ES-I3 (cell line): ENCODE measurements around the gene APEX1.
"Not testable (repeated sequence)": the region's sequence is repeated elsewhere in the genome, so short reads cannot be mapped to it uniquely, and the experiment has no call there.

Source experiments
- H3K36me3 ChIP-seq: 2 replicates; pipeline ENCODE4 v1.6.1; 2013; ENCODE audit warnings: mild to moderate bottlenecking, low read length, control low read depth, moderate library complexity; ENCODE audit not compliant: insufficient read depth
- H3K4me1 ChIP-seq: 2 replicates; pipeline ENCODE4 v1.6.1; 2013; ENCODE audit warnings: mild to moderate bottlenecking, control low read depth, low read length; ENCODE audit not compliant: insufficient read depth
- H3K9ac ChIP-seq: 2 replicates; pipeline ENCODE4 v1.6.1; 2013; ENCODE audit warnings: low read depth, mild to moderate bottlenecking, low read length, moderate library complexity
- H3K9me3 ChIP-seq: 2 replicates; pipeline ENCODE4 v1.6.1; 2013; ENCODE audit warnings: mild to moderate bottlenecking, low read length, moderate library complexity; ENCODE audit not compliant: control insufficient read depth, insufficient read depth

Gene APEX1

DNA sequence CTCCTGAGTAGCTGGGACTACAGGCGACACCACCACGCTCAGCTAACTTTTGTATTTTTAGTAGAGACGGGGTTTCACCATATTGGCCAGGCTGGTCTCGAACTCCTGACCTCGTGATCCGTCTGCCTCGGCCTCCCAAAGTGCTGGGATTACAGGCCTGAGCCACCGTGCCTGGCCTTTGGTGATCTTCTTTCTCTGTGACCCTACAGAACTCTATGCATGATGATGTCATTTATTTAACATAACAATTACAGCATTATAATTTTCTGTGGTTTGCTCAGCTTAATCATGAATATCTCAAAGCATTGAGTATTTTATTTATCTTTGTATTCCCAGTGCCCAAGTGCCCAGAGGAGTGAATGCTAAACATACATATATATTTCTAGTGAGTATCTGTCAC lies 2.2 kb upstream of the APEX1 start:
- H3K9ac ChIP-seq, H3K9me3 ChIP-seq, H3K4me1 ChIP-seq: not testable (repeated sequence)
- peaks cover 47% of the 10 kb centered on the region for H3K36me3 ChIP-seq

DNA sequence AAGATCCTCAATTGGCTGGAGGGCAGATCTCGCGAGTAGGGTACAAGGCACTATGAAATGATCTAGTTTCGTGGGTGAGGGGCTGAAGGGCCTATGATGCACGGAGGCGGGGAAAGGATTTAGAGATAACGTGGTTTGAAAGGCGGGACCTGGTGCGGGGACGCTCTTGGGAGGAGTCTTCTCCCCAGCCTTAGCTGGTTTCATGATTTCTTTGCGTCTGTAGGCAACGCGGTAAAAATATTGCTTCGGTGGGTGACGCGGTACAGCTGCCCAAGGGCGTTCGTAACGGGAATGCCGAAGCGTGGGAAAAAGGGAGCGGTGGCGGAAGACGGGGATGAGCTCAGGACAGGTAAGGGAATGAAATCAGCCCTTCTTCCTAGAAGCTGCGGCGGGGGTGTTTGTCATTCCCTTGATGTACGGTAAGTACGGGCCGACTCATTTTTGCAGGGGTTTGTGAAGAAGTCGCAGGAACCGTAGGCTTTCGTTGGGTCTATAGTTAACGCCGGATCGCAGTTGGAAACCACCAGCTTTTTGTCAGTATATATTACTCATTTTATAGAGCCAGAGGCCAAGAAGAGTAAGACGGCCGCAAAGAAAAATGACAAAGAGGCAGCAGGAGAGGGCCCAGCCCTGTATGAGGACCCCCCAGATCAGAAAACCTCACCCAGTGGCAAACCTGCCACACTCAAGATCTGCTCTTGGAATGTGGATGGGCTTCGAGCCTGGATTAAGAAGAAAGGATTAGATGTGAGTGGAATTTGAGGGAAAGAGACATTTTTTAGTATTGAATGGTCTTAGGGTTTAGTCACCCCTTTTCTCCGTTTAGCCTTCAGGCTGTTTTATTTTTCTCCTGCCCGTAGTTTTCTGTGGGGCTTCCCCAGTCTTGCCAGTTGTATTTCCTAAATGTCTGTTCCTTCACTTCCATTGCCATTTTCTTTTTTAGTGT lies 602 bp downstream of the APEX1 start:
- H3K9me3 ChIP-seq = no peaks in the 10 kb centered on the region
- H3K36me3 ChIP-seq = peaks cover 31% of the 10 kb centered on the region
- H3K4me1 ChIP-seq = peaks cover 4% of the 10 kb centered on the region; the same call in 1 of the 2 replicates
- peak overlapping the region; percentile 89 for H3K9ac ChIP-seq

DNA sequence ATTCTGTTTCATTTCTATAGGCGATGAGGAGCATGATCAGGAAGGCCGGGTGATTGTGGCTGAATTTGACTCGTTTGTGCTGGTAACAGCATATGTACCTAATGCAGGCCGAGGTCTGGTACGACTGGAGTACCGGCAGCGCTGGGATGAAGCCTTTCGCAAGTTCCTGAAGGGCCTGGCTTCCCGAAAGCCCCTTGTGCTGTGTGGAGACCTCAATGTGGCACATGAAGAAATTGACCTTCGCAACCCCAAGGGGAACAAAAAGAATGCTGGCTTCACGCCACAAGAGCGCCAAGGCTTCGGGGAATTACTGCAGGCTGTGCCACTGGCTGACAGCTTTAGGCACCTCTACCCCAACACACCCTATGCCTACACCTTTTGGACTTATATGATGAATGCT lies 1.9 kb downstream of the APEX1 start:
- Histone ChIP-seq H3K36me3 (peaks cover 30% of the 10 kb centered on the region), H3K4me1 (peaks cover 4% of the 10 kb centered on the region; the same call in 1 of the 2 replicates), H3K9ac (no peak overlapping the region), H3K9me3 (no peaks in the 10 kb centered on the region)

DNA sequence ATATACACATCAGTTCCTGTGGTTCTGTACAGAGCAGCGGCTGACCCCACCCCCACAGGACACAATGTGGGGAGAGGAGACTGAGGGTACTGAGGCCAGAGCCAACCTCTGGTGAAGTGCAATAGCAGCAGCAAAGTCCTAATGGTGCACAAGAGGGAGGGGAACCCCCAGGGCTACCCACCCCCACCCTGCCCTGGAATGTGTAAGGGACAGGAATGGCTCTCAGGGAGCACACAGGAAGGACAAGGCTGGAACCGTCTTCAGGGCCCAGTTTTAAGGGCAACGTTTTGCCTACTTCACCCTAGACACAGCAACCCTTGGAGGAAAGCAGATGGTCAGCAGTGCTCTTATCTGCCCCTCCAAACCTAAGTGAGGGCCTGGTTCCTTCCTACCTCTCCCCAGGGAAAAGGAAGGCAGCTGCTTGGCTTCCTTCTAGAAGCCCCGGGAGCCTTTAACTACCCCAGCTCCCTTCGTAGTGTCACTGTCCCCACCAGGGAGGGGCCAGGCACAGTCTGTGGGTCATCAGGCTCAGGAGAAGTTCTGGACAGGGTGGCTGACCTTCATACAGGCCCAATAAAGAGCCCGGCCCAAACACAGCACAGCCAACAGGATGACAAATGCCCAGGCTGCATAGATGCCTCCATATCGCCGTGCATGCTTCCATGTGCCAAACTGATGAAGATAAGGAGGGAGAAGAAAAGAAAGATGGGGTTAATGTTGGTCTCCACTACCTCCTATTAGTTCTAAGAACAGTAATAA lies 3.2 kb downstream of the APEX1 start:
- Histone ChIP-seq H3K9ac (no peak overlapping the region), H3K9me3 (no peaks in the 10 kb centered on the region), H3K36me3 (peaks cover 25% of the 10 kb centered on the region), H3K4me1 (peaks cover 10% of the 10 kb centered on the region)

DNA sequence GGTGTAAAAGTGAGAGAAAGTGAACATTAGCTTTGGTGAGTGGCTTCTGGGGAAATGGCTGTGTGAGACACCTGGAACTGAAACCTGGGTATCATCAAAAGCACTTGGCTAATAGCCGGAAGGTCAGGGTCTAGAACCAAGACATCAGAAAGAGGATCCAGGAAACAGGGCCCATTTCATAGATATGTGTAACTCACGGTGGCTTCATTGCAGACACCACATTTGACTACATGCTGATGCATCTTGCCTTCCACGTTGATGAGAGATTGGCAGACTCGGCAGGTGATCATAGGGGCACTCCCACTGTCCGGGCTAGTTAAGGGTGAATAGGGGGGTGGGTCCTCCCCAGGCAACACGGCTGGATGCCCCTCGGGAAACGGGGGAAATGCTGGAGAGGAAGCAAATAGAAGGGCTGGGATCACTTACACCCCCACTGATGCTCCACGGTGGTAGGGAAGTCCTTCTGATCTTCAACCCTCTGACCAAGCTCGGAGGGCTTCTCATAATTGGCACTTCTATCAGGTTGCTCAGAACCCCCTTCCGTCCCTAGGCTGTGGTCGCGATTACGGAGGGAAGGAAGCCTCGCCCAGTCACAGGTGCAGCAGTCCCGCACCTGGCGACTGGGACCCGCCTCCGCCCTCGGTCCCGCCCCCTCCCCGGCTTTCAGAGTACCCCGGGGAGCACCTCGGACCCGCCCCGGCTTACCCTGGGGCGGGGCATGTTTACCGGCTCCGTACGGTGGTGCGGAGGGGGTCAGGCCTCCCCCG lies 5.6 kb downstream of the APEX1 start:
- peak overlapping the region; percentile 61; the same call in 1 of the 2 replicates for H3K9ac ChIP-seq
- H3K4me1 ChIP-seq = peaks cover 10% of the 10 kb centered on the region
- no peaks in the 10 kb centered on the region for H3K9me3 ChIP-seq
- peaks cover 25% of the 10 kb centered on the region for H3K36me3 ChIP-seq

DNA sequence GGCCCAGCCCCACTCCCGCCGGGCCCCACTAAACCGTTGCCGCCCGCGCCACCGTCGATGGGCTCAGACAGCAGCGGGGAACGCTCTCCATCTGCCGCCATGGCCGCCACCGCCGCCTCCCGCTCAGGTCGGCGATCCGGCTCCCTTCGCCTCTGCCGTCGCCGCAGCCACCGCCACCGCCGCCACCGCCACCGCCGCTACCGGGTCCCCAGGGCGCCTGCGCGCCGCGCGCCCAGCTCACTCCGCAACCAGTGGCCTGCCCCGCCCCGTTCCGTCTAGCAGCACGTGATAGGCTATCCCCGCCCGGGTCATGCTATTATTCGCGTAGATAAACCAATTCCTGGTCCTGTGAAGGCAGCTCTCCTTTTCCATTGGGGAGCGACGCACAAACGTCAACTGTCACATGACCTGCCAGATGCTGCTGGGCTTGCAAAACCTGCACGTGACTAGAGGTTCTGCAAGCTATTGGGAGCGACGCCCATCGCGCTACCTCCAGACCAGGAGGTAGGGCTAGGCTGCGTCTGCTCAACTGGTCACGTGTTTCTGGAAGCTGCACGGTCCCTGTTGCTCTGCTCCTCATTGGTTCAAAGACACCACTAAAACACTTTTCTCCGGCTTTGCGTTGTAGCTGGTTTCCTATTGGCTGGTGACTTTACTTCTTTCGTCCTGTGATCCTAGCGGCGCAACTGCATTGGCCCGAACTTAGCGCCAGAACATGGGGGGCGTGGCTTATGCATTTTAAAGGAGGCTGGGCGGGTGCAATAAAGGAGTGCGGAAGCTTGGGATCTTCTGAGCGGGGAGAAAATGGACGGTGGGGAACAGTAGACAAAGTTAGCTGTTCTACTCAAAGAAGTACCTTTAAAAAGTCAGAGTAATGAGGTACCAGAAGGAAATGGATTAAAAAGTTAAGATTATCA lies 6.5 kb downstream of the APEX1 start, which contains the start of gene PIP4P1:
Gene PIP4P1 (minus strand): TSS at position 210 of the 917 bp plus-strand sequence. CDS start 109 bp downstream, at position 101.
- Histone ChIP-seq H3K9me3 (no peaks in the 10 kb centered on the region), H3K36me3 (peaks cover 19% of the 10 kb centered on the region), H3K4me1 (peaks cover 10% of the 10 kb centered on the region), H3K9ac (peak within 1 kb of the TSS; percentile 61)

DNA sequence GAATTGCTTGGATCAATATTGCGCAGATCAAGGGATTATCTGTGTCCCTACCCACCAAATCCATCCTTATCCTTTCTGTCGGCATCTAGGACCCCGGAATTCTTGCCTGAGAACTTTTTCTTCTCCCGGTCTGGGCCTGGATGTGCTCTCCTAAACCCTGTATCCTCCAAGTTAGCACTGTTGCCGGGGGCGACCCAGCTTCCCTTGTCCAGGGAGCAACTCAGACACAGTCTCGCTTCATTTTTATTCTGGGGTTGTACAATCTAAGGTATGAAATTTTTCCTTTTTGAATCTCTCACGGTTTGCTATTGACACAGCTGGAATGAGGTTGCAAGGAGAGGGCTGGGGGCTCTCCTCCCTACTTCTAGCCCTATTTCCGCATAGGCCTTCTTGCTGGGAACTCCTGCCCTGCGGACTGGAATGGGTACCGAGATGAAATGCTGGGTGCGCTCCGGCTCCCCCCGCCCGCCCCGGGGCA lies 13.8 kb downstream of the APEX1 start:
- H3K9me3 ChIP-seq = no peaks in the 10 kb centered on the region
- peaks cover 5% of the 10 kb centered on the region; the same call in 1 of the 2 replicates for H3K4me1 ChIP-seq
- H3K9ac ChIP-seq = peak overlapping the region; percentile 81; the same call in 1 of the 2 replicates
- H3K36me3 ChIP-seq = peaks cover 14% of the 10 kb centered on the region

DNA sequence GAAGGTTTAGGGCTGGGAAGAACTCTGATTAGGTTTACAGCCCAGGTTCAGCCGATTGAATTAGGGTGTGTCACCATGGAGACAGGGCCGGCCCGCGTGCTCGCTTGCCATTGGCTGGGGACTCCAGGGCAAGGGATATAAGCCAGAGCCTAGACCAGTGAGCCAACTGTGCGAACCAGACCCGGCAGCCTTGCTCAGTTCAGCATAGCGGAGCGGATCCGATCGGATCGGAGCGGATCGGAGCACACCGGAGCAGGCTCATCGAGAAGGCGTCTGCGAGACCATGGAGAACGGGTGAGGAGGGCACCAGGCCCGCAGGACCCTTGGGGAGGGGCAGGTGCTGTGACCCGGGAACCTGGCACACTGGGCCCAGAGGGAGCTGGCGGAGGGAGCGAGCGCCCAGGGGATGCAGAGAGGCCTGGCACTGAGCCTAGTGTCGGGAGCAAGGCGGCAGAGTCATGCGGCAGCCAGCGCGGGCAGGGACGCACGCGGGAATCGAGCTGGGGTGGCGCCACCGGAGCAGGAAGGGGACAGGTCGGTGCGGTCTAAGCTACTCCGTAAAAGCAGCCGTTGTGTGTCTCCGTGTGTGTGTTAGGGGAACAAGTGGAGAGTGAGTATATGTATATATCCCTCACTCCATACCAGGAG lies 14.3 kb downstream of the APEX1 start, which contains the start of gene PNP:
Gene PNP (plus strand): TSS at position 165 of the 648 bp plus-strand sequence. CDS start 119 bp downstream, at position 284.
- Histone ChIP-seq H3K4me1 (peaks cover 5% of the 10 kb centered on the region; the same call in 1 of the 2 replicates), H3K36me3 (peaks cover 18% of the 10 kb centered on the region), H3K9me3 (no peaks in the 10 kb centered on the region), H3K9ac (peak within 1 kb of the TSS; percentile 81)

DNA sequence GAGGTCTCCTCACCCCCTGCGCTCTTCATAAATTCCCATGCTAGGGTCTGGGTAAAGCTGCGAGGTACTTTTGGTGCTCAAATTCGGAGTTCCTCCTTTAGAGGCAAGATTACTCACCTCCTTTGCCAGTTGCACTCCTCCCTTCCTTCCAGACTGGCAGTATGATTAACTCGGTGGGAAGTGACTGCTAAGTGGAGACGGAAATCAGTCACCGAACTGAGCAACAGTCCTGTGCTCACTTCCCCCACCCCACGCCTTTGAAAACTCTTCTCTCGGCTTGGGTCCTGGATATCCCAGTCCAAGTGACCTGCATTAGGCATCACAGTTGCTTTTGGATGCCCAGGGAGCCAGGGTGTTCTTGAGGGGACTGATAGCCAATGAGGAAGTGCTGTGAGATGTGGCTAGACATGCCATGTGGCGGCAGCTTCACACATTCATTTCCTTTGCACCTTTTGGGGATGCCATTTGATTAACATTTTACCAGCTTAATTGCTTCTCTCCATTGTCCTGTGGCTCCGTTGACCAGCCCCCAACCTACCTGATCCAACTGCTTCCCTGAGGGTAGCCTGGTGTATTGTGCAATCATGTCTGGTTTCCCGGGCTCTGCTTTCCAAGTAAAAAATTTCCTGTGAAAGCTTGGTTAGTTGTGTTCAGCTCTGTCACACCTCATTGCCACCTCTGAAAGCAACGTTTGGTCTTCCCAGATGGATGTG lies 15.0 kb downstream of the APEX1 start:
- Histone ChIP-seq H3K36me3 (peaks cover 25% of the 10 kb centered on the region), H3K9me3 (no peaks in the 10 kb centered on the region), H3K4me1 (peaks cover 5% of the 10 kb centered on the region; the same call in 1 of the 2 replicates), H3K9ac (peak overlapping the region; percentile 81)

DNA sequence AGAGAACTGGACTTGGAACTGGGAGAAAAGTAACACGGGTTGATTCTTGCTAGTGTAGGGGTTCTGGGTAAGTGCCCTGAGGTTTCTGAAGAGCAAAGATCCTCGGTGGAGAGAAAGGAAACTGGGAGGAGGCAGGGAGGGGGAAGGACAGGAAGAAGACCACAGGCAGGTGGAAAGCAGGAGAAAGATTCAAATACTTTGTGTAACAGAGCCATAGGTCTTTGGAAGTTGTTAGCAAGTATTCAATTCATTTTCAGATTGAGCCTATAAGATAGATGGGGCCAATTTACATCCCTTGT lies 15.5 kb downstream of the APEX1 start:
- Histone ChIP-seq H3K9ac (peak overlapping the region; percentile 81), H3K36me3 (peaks cover 29% of the 10 kb centered on the region), H3K9me3 (no peaks in the 10 kb centered on the region), H3K4me1 (peaks cover 5% of the 10 kb centered on the region; the same call in 1 of the 2 replicates)

DNA sequence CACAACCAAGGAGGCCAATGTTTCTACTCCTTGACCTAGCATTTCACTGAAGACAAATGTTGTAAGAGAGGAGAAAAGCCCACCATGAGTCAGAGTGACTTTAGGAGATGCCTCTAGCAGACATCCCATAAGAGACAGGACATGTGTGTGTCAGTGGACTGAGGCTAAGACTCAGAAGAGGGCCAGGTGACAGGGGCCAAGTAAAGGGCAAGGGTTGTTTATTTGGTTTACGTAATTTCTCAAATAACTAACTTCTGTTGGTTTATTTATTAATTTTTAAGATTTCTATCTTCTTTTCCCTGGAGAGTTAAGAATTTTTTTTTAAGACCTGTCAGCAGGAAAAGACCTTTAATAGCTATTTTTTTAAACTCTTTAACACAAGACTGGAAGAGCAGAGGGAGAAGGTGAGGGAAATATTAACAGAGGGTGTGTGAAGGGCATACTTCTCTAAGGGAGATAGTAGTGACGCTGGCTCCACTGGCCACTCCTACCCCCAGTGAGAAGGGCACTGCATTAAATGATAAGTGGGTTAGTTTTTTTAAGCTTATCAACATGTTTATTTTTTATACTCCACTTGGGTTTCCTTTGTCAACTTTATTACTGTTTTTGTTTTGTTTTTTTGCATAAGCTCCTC lies 17.6 kb downstream of the APEX1 start:
- Histone ChIP-seq H3K36me3 (peaks cover 46% of the 10 kb centered on the region), H3K4me1 (peaks cover 5% of the 10 kb centered on the region; the same call in 1 of the 2 replicates), H3K9ac (no peak overlapping the region), H3K9me3 (no peaks in the 10 kb centered on the region)

DNA sequence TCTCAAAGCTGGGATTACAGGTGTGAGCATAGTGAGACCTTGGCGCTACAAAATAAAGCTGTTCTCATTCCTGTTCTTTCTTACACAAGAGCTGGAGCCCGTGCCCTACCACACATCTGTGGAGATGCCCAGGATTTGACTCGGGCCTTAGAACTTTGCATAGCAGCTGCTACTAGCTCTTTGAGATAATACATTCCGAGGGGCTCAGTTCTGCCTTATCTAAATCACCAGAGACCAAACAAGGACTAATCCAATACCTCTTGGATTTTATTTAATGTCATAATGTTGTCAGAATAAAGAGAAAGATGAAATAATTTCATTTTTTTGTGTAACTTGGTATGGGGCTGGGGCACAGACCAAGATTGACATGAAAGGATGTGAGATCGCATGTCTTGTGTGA lies 21.8 kb downstream of the APEX1 start:
- peaks cover 55% of the 10 kb centered on the region for H3K36me3 ChIP-seq
- peaks cover under 1% of the 10 kb centered on the region for H3K4me1 ChIP-seq
- no peak overlapping the region for H3K9ac ChIP-seq
- H3K9me3 ChIP-seq = no peaks in the 10 kb centered on the region
